HTR-8/SVneo (cell line): ENCODE results near the gene FAM184A.
"Not testable (repeated sequence)": the region's sequence is repeated elsewhere in the genome, so short reads cannot be mapped to it uniquely, and the experiment has no call there.

Experiments
- DNase-seq: peaks from one replicate; pipeline ENCODE4 v3.0.0; 2011; ENCODE audit warnings: low spot score, mixed read lengths; ENCODE audit not compliant: insufficient read length
- FAIRE-seq: peaks from 2 replicates; lab custom pipeline; 2011; peaks lifted over from hg19 to GRCh38; lab: Jason Lieb, UNC

The FAM184A gene

DNA sequence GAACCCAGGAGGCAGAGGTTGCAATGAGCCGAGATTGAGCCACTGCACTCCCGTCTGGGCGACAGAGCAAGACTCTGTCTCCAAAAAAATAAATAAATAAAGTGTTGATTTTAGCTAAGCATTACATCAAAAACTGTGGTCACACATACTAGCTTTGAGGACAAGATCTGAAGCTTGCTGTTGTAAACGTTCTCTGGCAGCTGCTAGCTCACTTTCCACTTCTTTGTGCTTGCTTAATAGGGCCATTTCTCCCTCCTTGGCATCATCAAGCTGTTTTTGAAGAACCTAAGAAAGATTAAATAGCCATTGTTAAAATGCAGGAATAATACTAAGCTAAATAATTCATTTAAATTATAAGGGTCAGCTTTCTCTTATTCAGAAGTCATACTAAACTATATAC, 55.7 kb downstream of the FAM184A start:
- FAIRE-seq (no peak), DNase-seq (no peak)

DNA sequence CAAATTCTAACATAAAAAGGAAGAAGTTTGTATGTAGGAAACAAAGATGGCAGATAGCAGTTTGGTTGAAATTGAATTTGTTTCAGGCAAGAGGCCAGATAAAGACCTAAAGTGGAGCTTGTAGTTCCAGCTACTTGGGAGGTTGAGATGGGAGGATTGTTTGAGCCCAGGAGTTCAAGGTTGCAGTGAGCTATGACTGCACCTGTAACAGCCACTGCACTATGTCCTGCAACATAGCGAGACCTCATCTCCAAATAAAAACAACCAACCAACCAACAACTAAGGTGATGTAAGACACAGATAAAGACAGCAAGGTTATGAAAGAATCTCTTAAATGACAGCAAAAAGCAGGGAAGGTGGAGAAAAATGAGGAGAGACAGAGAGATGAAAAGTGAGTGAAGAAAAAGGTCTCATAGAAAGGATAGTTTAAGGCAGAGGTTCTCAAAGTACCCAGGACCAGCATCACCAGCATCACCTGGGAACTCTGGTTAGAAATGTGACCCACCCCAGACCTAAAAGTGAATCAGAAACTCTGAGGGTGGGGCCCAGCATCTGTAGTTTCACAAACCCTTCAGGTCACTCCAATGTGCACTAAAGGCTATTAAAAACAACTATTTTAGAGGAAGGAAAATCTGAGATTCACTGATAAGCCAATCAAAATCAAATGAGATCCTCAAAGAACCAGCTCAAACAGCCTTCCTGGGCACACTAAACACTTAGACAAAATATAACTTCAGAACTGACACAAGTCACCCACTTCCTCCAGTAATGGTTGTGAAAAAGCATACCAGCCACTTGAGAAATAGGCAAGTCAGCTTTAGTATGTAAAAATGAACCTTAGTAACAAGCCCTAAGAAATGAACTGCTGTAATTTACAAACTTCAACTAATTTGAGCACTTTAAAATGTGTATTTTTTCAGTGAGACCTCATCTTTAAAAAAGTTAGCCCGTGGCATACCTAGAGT, 57.6 kb downstream of the FAM184A start:
- FAIRE-seq, result no peak
- DNase-seq, result no peak

DNA sequence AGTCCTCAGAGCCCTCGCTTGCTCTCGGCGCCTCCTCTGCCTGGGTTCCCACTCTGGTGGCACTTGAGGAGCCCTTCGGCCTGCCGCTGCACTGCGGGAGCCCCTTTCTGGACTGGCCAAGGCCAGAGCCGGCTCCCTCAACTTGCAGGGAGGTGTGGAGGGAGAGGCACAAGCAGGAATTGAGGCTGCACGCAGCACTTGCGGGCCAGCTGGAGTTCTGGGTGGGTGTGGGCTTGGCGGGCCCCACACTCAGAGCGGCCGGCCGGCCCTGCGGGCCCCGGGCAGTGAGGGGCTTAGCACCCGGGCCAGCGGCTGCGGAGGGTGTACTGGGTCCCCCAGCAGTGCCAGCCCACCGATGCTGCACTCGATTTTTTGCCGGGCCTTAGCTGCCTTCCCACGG, 63.3 kb downstream of the FAM184A start:
- not testable (repeated sequence) for DNase-seq, FAIRE-seq

DNA sequence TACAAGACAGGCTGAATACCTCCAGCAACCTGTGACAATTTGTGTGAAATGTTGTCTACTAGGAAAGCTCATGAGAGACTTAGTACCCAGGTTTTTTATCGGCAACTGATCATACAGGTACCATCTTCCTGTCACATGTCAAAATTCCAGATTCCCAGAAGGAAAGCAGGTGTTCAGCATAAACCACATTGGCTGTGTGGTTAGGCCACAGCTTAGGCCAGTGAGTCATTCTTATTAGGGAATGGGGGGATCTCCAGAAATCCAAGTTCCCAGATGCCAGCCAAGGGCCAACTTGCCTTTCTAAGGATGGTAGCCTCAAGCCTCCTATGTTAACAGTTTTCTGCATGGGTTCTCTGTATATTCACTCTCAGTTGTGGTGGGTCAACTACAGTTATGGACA, 65.9 kb downstream of the FAM184A start:
- DNase-seq (no peak), FAIRE-seq (no peak)

DNA sequence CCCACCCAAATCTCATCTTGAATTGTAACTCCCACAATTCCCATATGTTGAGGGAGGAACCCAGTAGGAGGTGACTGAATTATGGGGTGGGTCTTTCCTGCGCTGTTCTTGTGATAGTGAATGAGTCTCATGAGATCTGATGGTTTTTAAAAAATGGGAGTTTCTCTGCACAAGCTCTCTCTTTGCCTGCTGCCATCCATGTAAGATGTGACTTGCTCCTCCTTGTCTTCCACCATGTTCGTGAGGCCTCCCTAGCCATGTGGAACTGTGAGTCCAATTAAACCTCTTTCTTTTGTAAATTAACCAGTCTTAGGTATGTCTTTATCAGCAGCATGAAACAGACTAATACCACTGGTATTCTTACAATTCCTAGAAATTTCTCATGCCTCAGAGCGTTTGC, 69.2 kb downstream of the FAM184A start:
- not testable (repeated sequence) for FAIRE-seq, DNase-seq

DNA sequence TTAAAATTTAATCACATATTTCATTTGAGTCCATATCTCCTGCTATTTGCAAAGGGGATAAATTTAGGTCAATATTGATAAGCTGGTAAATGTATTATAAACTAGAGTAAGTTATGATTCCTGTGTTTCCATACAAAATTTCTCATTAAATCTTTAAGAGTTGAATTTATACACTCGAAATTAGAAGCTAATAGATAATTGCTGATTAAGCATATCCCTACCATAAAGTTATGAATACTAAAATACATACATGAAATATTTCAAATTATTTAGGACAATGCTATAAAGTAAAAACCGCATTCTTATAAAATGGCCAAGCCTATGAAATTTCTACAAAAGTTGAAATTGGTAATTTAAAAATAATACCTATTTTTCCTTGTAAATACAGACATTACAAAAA, 71.5 kb downstream of the FAM184A start:
- FAIRE-seq, result no peak
- DNase-seq, result no peak

DNA sequence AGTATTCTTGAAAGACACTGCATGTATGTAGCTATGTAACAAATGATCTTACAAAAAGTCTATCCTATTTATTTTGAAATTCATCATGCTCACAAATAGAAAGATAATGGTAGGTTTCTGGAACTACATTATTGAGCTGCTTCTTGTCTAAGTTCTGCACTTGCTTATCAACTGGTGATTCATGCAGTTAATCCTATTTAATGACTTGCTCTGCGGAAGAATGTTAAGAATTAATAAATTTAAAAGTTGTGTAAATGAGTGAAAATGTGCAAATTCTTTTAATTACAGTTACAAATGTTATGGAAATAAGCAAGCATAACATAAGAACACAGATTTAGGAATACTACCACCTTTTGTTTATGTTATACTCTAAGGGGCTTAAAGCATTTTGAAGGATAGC, 76.4 kb downstream of the FAM184A start:
- DNase-seq, result no peak
- FAIRE-seq, result no peak

DNA sequence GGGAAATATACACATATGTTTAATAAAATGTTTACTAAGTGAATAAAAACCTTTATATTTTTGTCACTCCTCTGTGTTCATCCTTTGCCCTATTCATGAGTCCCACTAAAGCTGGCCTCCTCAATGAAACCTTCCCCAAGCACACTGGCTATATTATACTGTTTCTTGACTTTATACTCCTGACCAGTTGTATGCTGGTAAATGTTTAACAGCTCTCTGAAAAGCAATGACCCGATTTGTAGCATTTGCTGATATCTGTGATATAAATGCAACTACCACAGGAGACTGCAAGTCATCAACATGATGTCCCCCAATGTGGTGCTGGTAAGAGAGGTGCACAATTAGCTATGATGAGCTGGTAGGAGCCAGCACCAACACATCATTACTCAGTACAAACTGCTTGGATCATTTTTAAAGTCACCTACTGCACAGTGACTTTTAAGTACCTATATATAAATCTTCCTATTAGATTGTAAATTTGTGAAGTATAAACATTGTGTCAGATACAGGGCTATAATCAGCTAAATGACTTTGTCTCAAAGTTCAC, 78.9 kb downstream of the FAM184A start:
- no peak for FAIRE-seq
- DNase-seq, result no peak

DNA sequence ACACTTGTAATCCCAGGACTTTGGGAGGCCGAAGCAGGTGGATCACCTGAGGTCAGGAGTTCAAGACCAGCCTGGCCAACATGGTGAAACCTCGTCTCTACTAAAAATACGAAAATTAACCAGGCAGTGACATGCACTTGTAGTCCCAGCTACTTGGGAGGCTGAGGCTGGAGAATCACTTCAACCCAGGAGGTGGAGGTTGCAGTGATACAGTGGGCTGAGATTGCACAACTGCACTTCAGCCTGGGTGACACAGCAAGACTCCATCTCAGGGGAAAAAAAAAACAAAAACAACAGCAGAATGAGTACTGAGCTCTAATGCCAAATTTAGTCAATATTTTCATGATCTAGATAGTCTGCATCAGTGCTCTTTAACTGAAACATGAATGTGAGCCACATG, 81.0 kb downstream of the FAM184A start:
- not testable (repeated sequence) for FAIRE-seq, DNase-seq

DNA sequence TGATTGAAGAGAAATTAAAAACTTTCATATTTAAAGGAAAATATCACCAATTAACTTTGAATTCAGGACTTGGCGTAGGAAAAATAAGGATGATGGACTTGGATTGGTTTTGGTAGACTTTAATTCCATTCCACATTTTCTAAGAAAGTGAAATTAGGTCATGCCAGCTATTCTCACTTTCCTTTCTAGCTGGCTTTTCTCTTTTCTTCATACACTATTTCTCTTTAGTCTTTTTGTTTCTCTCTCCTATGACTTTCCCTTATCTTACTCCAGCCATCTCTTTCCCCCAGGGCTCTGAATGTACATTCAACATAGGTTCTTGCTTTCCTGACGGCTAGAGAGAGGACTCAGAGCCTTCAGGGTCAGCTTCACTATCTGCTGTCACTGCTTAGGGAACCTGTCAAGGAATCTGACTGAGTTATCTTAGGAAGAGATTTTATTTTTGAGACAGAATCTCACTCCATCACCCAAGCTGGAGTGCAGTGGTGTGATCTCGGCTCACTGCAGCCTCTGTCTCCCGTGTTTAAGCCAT, 82.1 kb downstream of the FAM184A start:
- no peak for DNase-seq
- FAIRE-seq, result no peak

DNA sequence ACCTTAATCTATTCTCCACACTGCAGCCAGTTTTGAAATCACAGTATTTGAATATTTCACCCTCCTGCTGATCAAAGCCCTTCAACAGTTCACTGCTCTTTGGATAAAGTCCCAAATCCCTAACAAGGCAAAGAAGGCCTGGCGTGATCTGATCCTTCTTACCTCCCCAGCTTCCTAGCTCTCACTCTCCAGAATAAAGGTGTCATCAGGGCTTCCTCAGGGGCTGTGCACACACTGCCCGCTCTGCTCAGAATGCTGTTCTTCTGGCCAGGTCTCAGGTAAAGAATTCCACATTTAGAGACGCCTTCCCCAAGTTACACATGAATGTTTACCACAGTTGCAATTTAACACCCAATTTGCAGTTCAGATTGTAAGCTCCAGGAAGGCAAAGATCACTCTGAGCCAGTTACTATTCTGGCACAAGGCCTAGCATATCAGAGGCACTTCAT, 84.6 kb downstream of the FAM184A start:
- no peak for DNase-seq
- FAIRE-seq, result no peak

DNA sequence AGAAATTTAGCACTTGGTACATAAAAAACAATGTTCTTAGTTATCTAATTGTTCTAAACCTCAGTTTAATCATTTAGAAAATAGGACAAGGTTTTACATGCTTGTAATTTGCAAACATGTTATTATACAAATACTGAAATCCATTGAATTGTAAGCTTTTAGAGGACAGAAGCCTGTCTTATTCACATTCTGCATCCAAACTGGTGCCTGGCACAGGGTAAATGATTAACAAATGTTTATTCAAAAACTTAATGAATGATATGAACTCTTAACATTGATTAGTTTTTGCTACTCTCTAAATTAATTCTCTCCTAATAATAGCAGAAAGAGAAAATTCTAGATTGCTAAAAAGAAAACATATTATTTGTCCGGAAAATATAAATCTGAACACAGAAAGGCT, 85.1 kb downstream of the FAM184A start:
- FAIRE-seq, result no peak
- DNase-seq, result no peak

DNA sequence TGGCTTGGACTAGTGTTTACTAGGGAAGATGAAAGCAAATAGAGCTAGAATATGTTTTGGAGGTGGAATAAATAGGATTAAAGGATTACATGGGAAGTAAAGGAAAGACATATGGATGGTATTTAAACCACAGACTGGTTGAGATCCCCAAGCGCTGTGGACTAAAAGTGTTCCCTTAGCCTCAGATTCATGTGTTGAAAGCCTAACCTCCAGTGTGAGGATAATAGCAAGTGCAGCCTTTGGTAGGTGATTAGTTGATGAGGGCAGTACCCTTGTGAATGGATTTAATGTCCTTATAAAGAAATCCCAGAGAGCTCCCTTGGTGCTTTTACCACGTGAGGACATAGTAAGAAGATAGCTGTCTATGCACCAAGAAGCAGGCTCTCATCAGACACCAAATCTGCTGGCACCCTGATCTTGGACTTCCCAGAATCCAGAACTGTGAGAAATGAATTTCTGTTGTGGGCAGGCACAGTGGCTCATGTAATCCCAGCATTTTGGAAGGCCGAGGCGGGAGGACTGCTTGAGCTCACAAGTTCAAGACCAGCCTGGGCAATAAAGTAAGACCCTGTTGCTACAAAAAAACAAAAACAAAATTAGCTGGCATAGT, 86.2 kb downstream of the FAM184A start:
- no peak for FAIRE-seq
- DNase-seq, result no peak

DNA sequence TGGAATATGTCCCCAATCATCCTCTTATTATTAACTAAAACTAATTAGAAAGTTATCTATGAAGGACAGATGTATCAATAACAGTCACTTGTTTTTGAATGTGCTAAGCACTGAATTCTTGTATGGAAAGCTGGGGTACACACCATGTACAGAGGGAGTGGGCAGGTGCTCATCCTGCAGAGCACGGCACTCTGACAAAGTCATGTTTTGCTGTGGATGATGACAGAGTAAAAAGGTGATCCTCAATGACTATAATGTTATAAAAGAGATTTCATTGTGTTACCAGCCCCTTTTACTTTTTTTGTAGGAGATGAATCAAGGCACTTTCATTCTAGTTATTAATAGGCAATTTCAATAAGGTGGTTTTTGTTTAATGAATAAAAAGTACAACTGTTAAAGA, 92.2 kb downstream of the FAM184A start:
- no peak for FAIRE-seq
- no peak for DNase-seq

DNA sequence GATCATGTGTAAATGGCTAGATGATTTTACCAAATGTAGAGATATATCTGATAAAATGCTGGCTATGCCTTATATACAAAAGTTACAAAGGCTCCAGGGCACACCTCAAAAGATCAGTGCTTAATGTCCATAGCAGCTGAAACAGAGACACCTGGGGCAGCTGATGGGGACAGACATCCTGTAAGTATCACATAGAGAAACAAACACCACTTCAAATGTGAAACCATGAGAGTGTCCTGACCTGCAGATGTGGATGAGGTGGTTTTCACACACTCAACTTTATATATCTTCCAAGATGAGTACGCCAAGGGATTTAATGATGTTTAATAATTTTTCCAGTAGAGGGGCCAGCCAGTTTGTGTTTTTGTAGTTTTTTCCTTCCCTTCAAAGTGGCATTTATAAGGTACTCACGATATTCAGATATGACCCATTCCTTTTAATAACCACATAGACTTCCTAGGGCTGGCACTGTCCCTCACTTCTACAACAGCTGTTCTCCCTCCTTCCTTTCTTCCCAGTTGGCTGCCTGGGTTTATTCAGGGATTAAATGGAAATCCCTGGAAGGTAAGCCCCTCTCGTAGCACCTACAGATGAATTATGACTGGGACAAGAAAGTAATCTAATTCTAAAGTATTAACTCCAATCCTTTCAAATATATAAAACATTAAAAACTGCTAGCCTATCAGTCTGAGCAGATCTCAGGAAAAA, 93.2 kb downstream of the FAM184A start:
- FAIRE-seq (no peak), DNase-seq (no peak)

DNA sequence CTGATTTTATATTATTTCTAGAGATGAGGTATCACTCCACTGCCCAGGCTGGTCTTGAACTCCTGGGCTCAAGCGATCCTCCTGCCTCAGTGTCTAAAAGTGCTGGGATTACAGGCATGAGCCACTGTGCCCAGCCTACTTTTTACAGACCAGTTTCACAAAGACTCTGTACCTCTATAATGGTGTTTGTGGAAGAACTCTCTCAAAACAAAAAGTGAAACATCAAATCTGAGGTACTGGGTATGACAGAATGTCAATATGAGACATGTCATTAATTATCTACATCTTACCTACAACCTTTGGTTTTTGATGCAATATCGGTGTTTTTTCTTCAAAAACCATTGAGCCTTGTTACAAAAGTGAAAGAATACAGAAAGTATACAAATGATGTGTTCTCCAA, 94.1 kb downstream of the FAM184A start:
- DNase-seq (no peak), FAIRE-seq (no peak)

DNA sequence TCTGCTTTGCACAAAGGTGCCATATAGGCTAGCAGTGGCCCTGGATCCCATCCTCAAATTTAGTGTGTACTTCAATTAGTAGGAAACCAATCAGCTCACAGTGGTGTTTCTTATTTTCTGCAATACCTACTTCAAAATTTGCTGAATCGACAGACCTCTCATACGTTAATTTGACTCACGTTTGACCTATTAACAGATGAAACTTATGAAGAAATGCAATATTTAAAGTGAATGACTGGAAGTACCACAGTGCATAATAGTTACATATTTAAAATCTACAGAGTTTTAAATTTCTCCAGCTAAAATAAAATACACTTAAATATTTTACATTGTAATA, 95.9 kb downstream of the FAM184A start:
- no peak for DNase-seq
- no peak for FAIRE-seq

DNA sequence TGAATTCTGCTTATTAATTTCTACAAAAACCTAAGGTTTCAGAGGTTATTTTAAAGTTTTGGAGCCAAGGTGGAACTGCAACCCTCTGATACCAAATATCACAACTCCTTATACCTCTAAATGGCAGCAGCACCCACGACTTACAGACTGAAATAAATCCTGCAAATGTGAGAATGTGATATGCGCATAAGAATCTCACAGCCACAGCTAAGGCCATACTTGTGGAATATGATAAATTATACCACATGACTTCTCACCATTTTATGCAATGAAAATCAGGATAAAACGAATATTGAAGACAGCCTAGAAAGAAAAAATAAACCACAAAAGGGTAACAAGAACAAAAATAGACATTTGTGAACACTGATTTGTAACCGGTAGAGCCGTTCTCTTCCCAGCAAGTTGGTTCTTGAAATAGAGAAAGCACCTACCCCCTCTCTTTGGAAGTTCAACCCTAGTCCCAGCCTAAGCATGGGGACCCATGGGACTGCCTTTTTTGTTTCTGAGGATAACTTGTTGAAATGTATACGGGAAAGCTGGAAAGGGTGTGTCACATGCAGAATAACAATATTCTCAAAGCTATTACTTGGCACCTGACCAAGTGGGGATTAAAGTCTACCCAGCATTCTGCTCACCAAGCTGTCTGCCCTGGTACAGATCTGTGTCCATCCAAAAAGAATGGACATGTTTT, 96.4 kb downstream of the FAM184A start:
- DNase-seq, result no peak
- no peak for FAIRE-seq

DNA sequence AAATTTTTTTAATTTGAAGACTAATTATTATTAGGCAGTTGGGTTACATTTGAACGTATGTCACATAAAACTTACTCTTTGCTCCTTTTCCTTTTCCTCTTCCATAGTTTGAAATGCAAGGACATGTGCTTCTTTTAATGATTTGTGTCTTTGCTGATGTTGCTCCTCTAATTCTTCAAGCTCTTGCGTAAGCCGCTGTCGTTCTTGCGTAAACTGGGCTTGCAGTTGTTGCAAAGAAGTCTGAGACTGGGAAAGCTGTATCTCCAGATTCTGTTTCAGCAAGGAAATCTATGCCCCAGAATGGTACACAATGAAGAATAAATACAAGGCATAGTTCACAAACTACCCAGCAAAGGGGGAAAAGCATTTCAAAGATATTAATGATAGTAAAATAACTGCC, 98.4 kb downstream of the FAM184A start:
- no peak for FAIRE-seq
- DNase-seq, result no peak

DNA sequence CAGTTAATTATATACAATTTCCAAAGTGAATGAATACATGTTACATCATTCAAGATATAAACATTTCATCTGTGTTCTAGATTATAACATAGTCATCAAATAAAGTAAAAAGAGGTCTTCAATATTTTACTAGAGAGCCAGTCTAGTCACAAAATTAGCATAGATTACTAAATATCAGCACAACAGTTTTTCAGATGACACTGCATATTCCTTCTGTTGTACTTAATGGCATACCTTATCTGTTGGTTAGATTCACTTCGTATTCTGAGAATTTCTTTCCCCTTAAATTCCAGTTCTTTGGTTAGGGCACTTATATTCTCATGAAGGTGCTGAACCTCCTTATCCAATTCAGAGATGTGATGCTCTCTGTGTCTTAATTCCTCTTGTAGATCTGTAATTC, 103.7 kb downstream of the FAM184A start:
- FAIRE-seq (no peak), DNase-seq (no peak)
